GM19035 (cell line): Measurements from ENCODE around the gene VPREB3.

ENCODE experiments used
- ATAC-seq: cut with Tn5 transposase; IDR thresholded peaks from one replicate; pipeline ENCODE4 v1.9.1; 2021; ENCODE audit not compliant: unreplicated experiment

Gene VPREB3

GRCh38 chr22:23783265-23784150 is 29.3 kb upstream of the VPREB3 start:
- no peak for ATAC-seq

- ATAC-seq = no peak
These were observed 28.5 kb upstream of the VPREB3 start for GRCh38 chr22:23782703-23783102.

- no peak for ATAC-seq
These were observed 28.0 kb upstream of the VPREB3 start for GRCh38 chr22:23782252-23782651.

GRCh38 chr22:23781511-23782183 is 27.4 kb upstream of the VPREB3 start:
- ATAC-seq = no peak

GRCh38 chr22:23781065-23781464 is 26.8 kb upstream of the VPREB3 start:
- ATAC-seq = no peak

- no peak for ATAC-seq
These were observed 26.0 kb upstream of the VPREB3 start for GRCh38 chr22:23780146-23780748.

- no peak for ATAC-seq
These were observed 25.5 kb upstream of the VPREB3 start for GRCh38 chr22:23779731-23780130.

GRCh38 chr22:23779083-23779482 is 24.9 kb upstream of the VPREB3 start:
- ATAC-seq = no peak

- ATAC-seq = no peak
These were observed 24.3 kb upstream of the VPREB3 start for GRCh38 chr22:23778577-23778900.

GRCh38 chr22:23777776-23778576 is 23.8 kb upstream of the VPREB3 start:
- ATAC-seq = no peak

- no peak for ATAC-seq
These were observed 21.7 kb upstream of the VPREB3 start for GRCh38 chr22:23775779-23776375.

GRCh38 chr22:23774922-23775436 is 20.8 kb upstream of the VPREB3 start:
- no peak for ATAC-seq

GRCh38 chr22:23774114-23774921 is 20.1 kb upstream of the VPREB3 start:
- ATAC-seq = no peak

GRCh38 chr22:23773483-23774113 is 19.4 kb upstream of the VPREB3 start:
- ATAC-seq = no peak

- no peak for ATAC-seq
These were observed 18.6 kb upstream of the VPREB3 start, which contains the start of gene MMP11 for GRCh38 chr22:23772649-23773473. MMP11 (plus strand) TSS chr22:23772849; CDS start chr22:23772871, 22 bp downstream.

GRCh38 chr22:23772315-23772648 is 18.1 kb upstream of the VPREB3 start:
- no peak for ATAC-seq

- ATAC-seq = no peak
These were observed 15.2 kb upstream of the VPREB3 start for GRCh38 chr22:23769321-23769965.
